ENCODE results near the gene LTBP4.

The LTBP4 gene

GRCh38 chr19:40663695-40664692 is 62.8 kb downstream of the LTBP4 start (continued):
- TF ChIP-seq GLIS2 (tag by site-specific recombination; IDR thresholded peaks at IDR 0.05) (peak; percentile 53), ZFHX2 (tag by site-specific recombination; conservative IDR thresholded peaks at IDR 0.05) (peak; percentile 70), RBAK (tag by site-specific recombination; IDR thresholded peaks at IDR 0.05) (0 out of 2 replicates have a peak, but pooled peaks have one; percentile 23), PRDM2 (tag by site-specific recombination; IDR thresholded peaks at IDR 0.05; ENCODE audit: borderline replicate concordance) (no peak), GLI4 (tag by site-specific recombination; IDR thresholded peaks at IDR 0.05) (no peak), OVOL3 (tag by site-specific recombination; IDR thresholded peaks at IDR 0.05) (no peak), SP7 (tag by site-specific recombination; IDR thresholded peaks at IDR 0.05) (0 out of 2 replicates have a peak, but pooled peaks have one; percentile 8), PBX3 (CRISPR knock-in tag; IDR thresholded peaks at IDR 0.05) (peak; percentile 58; the same call in 1 of the 2 replicates), KLF17 (tag by site-specific recombination; IDR thresholded peaks at IDR 0.05) (0 out of 2 replicates have a peak, but pooled peaks have one; percentile 63), TCF7L2 (IDR thresholded peaks at IDR 0.05; ENCODE audit: borderline replicate concordance, low read depth, low read length) (no peak), HOXA7 (CRISPR knock-in tag; IDR thresholded peaks at IDR 0.05; ENCODE audit: borderline replicate concordance) (0 out of 2 replicates have a peak, but pooled peaks have one; percentile 30), ZNF548 (tag by site-specific recombination; IDR thresholded peaks at IDR 0.05) (peak; percentile 5; the same call in 1 of the 2 replicates), ZBTB17 (tag by site-specific recombination; IDR thresholded peaks at IDR 0.05) (peak; percentile 40), ZNF223 (tag by site-specific recombination; IDR thresholded peaks at IDR 0.05) (peak; percentile 36; the same call in 1 of the 2 replicates), ZNF404 (tag by site-specific recombination; IDR thresholded peaks at IDR 0.05) (no peak), ZNF792 (tag by site-specific recombination; IDR thresholded peaks at IDR 0.05) (0 out of 2 replicates have a peak, but pooled peaks have one; percentile 5), ZNF366 (tag by site-specific recombination; conservative IDR thresholded peaks at IDR 0.05) (peak; percentile 55; the same call in 1 of the 2 replicates), ZNF449 (tag by site-specific recombination; IDR thresholded peaks at IDR 0.05) (no peak), ZNF596 (tag by site-specific recombination; IDR thresholded peaks at IDR 0.05) (no peak), ZNF558 (tag by site-specific recombination; IDR thresholded peaks at IDR 0.05) (no peak)
